ENCODE results near the gene DKK2.

Gene DKK2

GRCh38 chr4:107036584-107037198 lies 578 bp upstream of the DKK2 start:
- Mint-ChIP-seq H3K27me3 (ENCODE audit: low read depth) (peaks cover 60% of the 10 kb centered on the region), H3K4me1 (ENCODE audit: low read depth) (peaks cover 12% of the 10 kb centered on the region), H3K27ac (no peak overlapping the region), H3K9me3 (no peaks in the 10 kb centered on the region), H3K36me3 (ENCODE audit: low read depth) (no peaks in the 10 kb centered on the region), H3K4me3 (peak overlapping the region; percentile 79)

DNA sequence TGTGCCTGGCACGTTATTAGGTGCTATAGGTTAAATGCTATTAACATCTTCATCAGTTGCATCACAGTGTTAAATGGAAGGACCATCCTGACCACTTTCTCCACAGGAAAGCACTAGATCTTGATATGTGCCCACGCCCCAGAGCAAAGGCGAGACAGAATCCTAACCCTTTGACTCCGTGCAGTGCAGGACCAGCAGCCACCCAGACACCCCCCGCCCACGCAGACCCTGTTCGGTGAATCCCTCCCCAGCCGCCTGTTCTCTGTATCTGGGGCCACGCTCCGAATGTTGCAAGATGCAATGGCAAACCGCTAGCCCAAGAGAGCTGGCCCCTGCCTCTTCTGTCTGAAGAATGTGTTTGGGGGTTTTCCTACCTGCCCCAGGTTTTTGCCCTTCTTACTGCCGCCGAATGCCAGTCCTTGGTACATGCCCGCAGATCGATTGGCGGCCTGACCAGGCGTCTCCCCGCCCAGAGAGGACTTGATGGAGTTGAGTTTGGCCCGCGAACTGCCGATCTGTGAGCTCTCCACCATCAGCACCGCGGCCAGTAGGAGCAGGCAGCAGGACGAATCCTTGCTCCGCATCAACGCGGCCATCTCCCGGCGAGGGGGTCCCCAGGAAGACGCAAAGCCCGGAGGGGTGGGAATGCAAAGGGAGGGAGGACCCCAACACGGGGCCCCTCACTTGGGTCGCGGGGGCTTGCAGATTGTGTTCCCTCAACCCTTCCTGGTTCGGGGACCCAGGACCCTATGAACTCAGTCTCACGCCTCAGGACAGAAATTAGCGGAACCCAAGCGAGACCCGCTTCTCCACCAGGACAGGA lies 906 bp downstream of the DKK2 start:
- Mint-ChIP-seq H3K27ac (no peak overlapping the region), H3K4me1 (ENCODE audit: low read depth) (peaks cover 12% of the 10 kb centered on the region), H3K36me3 (ENCODE audit: low read depth) (no peaks in the 10 kb centered on the region), H3K9me3 (no peaks in the 10 kb centered on the region), H3K27me3 (ENCODE audit: low read depth) (peaks cover 60% of the 10 kb centered on the region), H3K4me3 (peak overlapping the region; percentile 18)

- H3K27me3 Mint-ChIP-seq (ENCODE audit: low read depth), result peaks cover 60% of the 10 kb centered on the region
- peaks cover 12% of the 10 kb centered on the region for H3K4me1 Mint-ChIP-seq (ENCODE audit: low read depth)
- no peaks in the 10 kb centered on the region for H3K36me3 Mint-ChIP-seq (ENCODE audit: low read depth)
- no peak overlapping the region for H3K27ac Mint-ChIP-seq
- H3K4me3 Mint-ChIP-seq, result no peak overlapping the region
- H3K9me3 Mint-ChIP-seq, result no peaks in the 10 kb centered on the region
Measured at GRCh38 chr4:107034091-107034995, 1.8 kb downstream of the DKK2 start.

GRCh38 chr4:107027379-107027778 lies 8.7 kb downstream of the DKK2 start:
- Mint-ChIP-seq H3K36me3 (ENCODE audit: low read depth) (no peaks in the 10 kb centered on the region), H3K4me1 (ENCODE audit: low read depth) (no peaks in the 10 kb centered on the region), H3K9me3 (no peaks in the 10 kb centered on the region), H3K27ac (no peak overlapping the region), H3K27me3 (ENCODE audit: low read depth) (peaks cover 5% of the 10 kb centered on the region), H3K4me3 (no peak overlapping the region)

DNA sequence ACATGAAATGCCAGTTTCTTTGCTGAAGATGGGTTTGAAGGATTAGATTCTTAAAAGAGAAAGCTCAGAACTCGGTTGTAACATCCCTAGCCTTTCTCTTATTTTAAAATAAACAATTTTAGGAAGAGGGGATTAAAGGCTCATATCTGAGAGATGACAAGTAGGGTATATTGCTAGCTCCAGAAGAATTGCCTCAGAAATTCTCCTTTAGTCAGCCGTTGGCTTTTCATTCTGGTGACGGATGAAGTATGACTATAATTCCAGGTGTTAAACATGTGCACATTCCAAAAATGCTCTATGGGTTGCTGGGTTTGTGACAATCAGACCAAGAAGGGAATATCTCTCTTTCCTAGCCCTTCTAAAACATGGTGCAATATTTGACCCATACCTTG lies 17.8 kb downstream of the DKK2 start:
- H3K36me3 Mint-ChIP-seq (ENCODE audit: low read depth), result no peaks in the 10 kb centered on the region
- no peaks in the 10 kb centered on the region for H3K27me3 Mint-ChIP-seq (ENCODE audit: low read depth)
- no peak overlapping the region for H3K27ac Mint-ChIP-seq
- no peaks in the 10 kb centered on the region for H3K4me1 Mint-ChIP-seq (ENCODE audit: low read depth)
- H3K9me3 Mint-ChIP-seq, result no peaks in the 10 kb centered on the region
- no peak overlapping the region for H3K4me3 Mint-ChIP-seq

- H3K4me3 Mint-ChIP-seq, result no peak overlapping the region
- no peak overlapping the region for H3K27ac Mint-ChIP-seq
Measured at GRCh38 chr4:107017443-107018343, 18.4 kb downstream of the DKK2 start.

GRCh38 chr4:107011312-107011711 lies 24.8 kb downstream of the DKK2 start:
- Mint-ChIP-seq H3K27me3 (ENCODE audit: low read depth) (no peaks in the 10 kb centered on the region), H3K27ac (no peak overlapping the region), H3K9me3 (no peaks in the 10 kb centered on the region), H3K36me3 (ENCODE audit: low read depth) (no peaks in the 10 kb centered on the region), H3K4me3 (no peak overlapping the region), H3K4me1 (ENCODE audit: low read depth) (no peaks in the 10 kb centered on the region)

More at GRCh38 chr4:107017443-107018343, 18.4 kb downstream of the DKK2 start:
- no peaks in the 10 kb centered on the region for H3K36me3 Mint-ChIP-seq (ENCODE audit: low read depth)
- no peaks in the 10 kb centered on the region for H3K27me3 Mint-ChIP-seq (ENCODE audit: low read depth)
- no peaks in the 10 kb centered on the region for H3K9me3 Mint-ChIP-seq
- H3K4me1 Mint-ChIP-seq (ENCODE audit: low read depth), result no peaks in the 10 kb centered on the region

DNA sequence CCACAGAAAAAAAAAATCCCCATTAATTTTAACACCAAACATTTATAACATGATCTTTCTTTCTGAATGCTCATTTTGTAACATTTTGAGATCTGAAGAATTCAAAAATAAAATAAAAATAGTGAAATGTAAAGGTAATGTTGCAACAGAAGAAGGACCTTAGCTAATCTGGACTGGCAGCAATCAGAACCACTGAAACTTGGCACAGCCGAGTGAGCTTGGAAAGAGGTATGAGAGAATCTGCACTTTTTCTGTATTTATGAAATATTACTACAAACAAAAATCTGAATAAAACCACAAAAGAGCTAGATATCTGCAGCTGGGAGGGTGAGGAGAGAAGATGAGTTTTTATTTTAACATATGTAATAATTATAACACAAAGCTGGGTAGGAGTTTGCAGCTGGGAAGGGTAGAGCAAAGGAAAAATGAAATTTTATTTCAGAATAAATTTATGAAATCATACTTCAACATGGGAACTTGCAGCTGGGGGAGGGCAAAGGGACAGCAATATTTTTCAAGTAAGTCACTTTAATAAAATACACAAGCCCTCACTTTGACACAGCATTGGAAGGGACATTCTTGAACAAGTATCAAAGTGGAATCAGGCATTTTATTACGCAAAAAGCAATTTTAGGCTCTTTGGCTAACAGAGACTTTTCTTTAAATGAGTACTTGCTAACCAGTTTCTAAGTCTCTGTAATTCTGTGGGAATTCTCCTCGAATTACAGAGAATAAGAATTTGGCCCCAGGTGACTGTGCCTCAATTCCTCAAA lies 26.7 kb downstream of the DKK2 start:
- H3K4me3 Mint-ChIP-seq, result no peak overlapping the region
- no peaks in the 10 kb centered on the region for H3K36me3 Mint-ChIP-seq (ENCODE audit: low read depth)
- no peak overlapping the region for H3K27ac Mint-ChIP-seq
- no peaks in the 10 kb centered on the region for H3K4me1 Mint-ChIP-seq (ENCODE audit: low read depth)
- H3K27me3 Mint-ChIP-seq (ENCODE audit: low read depth), result no peaks in the 10 kb centered on the region
- no peaks in the 10 kb centered on the region for H3K9me3 Mint-ChIP-seq

- Mint-ChIP-seq H3K36me3 (ENCODE audit: low read depth) (no peaks in the 10 kb centered on the region), H3K27ac (no peak overlapping the region), H3K27me3 (ENCODE audit: low read depth) (no peaks in the 10 kb centered on the region), H3K9me3 (no peaks in the 10 kb centered on the region), H3K4me3 (no peak overlapping the region), H3K4me1 (ENCODE audit: low read depth) (no peaks in the 10 kb centered on the region)
Measured at GRCh38 chr4:107008115-107008514, 28.0 kb downstream of the DKK2 start.

DNA sequence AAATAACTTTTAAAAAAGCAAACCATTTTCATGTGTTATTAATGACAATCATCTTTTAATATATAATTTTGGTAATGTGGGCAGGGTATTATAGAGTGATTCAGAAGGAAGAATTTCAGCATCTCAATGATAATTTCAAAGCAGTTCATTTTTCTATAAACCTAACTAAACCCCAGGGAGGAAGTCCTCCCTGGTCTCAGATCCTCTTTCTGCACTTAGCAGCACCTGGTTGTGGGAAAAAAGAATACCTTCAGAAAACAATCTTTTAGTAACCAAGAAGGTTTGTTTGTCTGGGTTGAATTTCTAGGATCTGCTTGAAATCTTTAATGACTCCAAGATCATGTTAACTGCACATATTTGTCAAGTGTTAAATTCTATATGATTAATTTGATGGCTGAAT lies 29.9 kb downstream of the DKK2 start:
- no peak overlapping the region for H3K4me3 Mint-ChIP-seq
- no peaks in the 10 kb centered on the region for H3K4me1 Mint-ChIP-seq (ENCODE audit: low read depth)
- no peaks in the 10 kb centered on the region for H3K9me3 Mint-ChIP-seq
- H3K36me3 Mint-ChIP-seq (ENCODE audit: low read depth), result no peaks in the 10 kb centered on the region
- no peak overlapping the region for H3K27ac Mint-ChIP-seq
- H3K27me3 Mint-ChIP-seq (ENCODE audit: low read depth), result no peaks in the 10 kb centered on the region

DNA sequence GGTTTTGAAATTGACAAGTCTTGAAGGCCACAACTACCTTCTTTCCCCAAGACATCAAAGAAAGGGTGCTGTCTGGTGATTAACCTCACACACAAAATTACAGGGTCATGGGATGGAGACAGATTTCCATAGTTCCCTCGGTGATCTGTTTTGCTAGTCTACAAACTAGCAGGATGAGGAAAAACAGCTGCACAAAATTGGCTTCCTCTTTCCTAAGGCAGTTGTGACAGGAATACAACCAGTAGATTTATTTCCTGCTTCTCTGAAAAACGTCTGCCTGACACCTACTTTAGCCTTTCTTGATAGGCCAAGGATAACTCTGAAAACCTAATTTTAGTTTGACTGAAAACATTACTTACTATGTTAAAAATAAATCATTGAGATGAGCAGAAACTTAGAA lies 39.6 kb downstream of the DKK2 start:
- Mint-ChIP-seq H3K4me1 (ENCODE audit: low read depth) (no peaks in the 10 kb centered on the region), H3K27ac (no peak overlapping the region), H3K27me3 (ENCODE audit: low read depth) (no peaks in the 10 kb centered on the region), H3K4me3 (no peak overlapping the region), H3K36me3 (ENCODE audit: low read depth) (no peaks in the 10 kb centered on the region), H3K9me3 (no peaks in the 10 kb centered on the region)

GRCh38 chr4:106993827-106994226 lies 42.3 kb downstream of the DKK2 start:
- Mint-ChIP-seq H3K27ac (no peak overlapping the region), H3K36me3 (ENCODE audit: low read depth) (no peaks in the 10 kb centered on the region), H3K9me3 (no peaks in the 10 kb centered on the region), H3K27me3 (ENCODE audit: low read depth) (no peaks in the 10 kb centered on the region), H3K4me1 (ENCODE audit: low read depth) (no peaks in the 10 kb centered on the region), H3K4me3 (no peak overlapping the region)

DNA sequence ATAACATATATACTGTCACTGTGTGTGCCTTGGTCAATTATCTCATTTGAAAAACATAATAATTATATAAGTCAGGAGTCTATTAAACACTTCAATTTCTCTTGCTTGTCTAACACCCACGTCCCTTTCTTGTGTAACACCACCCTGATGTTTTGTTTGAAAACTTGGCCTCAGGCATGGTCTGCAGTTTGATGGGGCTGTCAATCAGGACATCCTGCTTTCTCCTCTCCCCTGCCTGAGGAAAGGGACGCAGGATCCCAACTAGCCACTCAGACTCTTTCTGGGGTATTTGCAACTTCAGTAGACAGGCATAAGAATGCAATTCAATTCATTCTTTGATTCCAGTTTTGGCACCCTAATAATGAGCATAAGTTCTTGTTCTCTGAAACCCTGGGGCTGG lies 48.8 kb downstream of the DKK2 start:
- Mint-ChIP-seq H3K4me3 (no peak overlapping the region), H3K27ac (no peak overlapping the region), H3K36me3 (ENCODE audit: low read depth) (no peaks in the 10 kb centered on the region), H3K4me1 (ENCODE audit: low read depth) (no peaks in the 10 kb centered on the region), H3K27me3 (ENCODE audit: low read depth) (no peaks in the 10 kb centered on the region), H3K9me3 (no peaks in the 10 kb centered on the region)
